ENCODE results near the gene RNF213. TPM values are rescaled to one million over a fixed set of nuclear protein-coding genes. Genes with fewer than 3 reads are reported as not detected.

The RNF213 gene
- total RNA-seq, 4 donors from 2014 or later = 83.6 to 205 (median 103) TPM

DNA sequence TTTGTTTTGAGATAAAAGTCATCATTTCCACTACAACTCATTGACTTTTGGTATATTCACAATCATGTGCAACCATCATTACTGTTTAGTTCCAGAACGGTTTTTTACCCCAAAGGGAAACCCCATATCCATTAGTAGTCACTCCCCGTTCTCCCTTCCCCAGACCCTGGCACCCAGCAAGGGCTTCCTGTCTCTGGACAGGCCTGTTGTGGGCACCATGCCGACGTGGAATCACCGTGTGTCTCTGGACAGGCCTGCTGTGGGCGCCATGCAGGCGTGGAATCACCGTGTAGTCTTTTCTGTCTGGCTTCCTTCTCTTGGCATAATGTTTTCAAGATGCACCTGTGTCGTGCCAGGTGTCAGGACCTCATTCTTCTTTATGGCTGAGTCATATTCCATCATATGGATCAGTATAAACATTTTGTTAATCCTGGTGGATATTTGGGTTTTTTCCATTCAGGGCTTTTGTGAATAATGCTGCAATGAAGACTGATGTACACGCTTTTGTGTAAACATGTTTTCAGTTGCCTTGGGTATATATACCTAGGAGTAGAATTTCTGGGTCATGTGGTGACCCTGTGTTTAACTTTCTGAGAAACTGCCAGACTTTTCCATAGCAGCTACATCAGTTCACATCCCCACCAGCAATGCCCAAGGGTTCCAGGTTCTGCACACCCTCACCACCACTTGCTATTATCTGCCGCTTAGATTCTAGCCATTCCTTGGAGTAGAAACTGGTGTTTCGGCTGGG lies 173.4 kb downstream of the RNF213 start:
- TF ChIP-seq, protein P1, sequence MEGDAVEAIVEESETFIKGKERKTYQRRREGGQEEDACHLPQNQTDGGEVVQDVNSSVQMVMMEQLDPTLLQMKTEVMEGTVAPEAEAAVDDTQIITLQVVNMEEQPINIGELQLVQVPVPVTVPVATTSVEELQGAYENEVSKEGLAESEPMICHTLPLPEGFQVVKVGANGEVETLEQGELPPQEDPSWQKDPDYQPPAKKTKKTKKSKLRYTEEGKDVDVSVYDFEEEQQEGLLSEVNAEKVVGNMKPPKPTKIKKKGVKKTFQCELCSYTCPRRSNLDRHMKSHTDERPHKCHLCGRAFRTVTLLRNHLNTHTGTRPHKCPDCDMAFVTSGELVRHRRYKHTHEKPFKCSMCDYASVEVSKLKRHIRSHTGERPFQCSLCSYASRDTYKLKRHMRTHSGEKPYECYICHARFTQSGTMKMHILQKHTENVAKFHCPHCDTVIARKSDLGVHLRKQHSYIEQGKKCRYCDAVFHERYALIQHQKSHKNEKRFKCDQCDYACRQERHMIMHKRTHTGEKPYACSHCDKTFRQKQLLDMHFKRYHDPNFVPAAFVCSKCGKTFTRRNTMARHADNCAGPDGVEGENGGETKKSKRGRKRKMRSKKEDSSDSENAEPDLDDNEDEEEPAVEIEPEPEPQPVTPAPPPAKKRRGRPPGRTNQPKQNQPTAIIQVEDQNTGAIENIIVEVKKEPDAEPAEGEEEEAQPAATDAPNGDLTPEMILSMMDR (IDR thresholded peaks at IDR 0.05) = no peak
- ATAC-seq (ENCODE audit: low FRiP score) = no peak

DNA sequence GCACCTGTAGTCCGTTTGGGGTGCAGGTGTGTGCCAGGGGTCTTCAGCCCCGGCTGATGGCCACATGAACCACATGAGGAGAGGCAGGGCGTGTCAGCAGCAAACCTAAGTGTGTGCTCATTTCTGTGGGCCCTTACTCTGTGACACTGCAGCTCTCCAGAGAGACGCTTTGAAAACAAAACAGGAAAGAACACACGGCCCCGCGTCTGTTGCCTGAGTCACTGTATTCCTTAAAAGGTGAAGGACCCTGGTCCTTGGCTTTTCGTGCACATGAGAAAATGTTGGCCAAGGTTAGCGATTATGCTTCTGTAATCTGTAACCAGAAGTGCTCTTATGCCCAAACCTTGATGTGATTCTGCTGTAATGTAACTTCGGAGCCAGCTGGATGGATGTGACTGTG lies 176.9 kb downstream of the RNF213 start:
- ATAC-seq (ENCODE audit: low FRiP score) = no peak
- DNase-seq (ENCODE audit: low spot score) = no peak
- TF ChIP-seq, protein P1 (IDR thresholded peaks at IDR 0.05) = no peak

More for the DNA sequence above, 173.4 kb downstream of the RNF213 start:
- DNase-seq (ENCODE audit: low spot score) = no peak

DNA sequence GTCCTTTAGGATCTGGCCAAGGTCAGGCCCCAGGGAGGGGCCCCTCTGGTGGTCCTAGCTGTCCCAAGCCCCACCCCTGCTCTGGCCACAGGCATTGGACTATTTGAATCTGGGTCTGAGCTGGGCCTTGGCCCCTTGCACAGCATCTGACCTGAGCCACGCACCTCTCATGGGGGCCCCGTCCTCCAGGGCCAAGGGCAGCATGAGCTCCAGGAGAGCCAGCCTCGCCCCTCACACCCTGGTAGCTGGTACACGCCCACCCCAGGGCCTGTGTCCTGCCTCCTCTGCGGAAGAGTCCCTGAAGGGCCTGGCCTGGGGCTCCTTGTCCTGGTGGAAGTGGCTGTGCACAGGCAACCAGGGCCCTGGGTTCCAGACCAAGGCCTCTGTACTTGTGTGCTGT lies 178.2 kb downstream of the RNF213 start:
- TF ChIP-seq, protein P1 (IDR thresholded peaks at IDR 0.05) = no peak
- DNase-seq (ENCODE audit: low spot score) (no peak), ATAC-seq (ENCODE audit: low FRiP score) (peak; percentile 10)

DNA sequence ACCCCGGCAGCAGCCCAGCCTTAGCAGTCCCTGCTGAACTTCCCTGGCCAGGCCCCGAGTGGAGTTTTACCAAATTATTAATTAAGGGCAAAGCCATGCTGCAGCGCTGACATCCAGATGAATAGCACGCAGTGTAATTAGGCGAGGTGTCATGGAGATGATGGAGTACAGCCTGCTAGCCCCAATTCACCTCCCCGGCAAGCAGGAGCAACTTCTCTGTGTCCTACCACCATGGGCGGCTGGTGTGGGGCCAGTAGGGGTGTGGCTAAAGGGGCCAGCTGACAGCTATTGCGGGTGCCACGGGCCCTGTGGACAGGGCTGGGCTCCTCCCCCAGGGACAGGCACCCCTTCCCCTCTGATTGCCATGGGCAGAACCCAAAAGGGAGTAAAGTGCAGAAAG lies 178.8 kb downstream of the RNF213 start:
- TF ChIP-seq, protein P1 (IDR thresholded peaks at IDR 0.05) = no peak
- DNase-seq (ENCODE audit: low spot score) = no peak
- ATAC-seq (ENCODE audit: low FRiP score) = no peak

DNA sequence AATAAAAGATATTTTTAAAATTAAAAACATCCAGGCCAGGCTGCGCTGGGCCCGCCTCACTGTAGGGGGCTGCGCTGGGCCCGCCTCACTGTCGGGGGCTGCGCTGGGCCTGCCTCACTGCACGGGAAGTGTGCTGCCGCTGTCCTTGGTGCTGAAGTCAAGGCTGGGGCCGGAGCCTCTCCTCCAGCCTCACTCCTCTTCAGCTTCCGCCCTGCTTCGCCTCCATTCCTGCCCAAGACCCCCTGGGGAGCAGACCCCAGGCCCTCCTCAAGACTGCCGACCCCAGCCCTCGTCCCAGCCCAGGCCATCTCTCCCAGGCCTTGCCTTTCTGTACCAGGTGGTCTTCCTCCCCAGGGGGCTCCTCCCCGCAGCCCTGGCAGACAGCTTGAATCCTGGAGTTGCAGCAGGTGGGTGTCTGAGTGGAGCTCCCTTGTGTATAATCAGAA lies 180.5 kb downstream of the RNF213 start:
- TF ChIP-seq, protein P1 (IDR thresholded peaks at IDR 0.05) = no peak
- no peak for ATAC-seq (ENCODE audit: low FRiP score)
- no peak for DNase-seq (ENCODE audit: low spot score)

DNA sequence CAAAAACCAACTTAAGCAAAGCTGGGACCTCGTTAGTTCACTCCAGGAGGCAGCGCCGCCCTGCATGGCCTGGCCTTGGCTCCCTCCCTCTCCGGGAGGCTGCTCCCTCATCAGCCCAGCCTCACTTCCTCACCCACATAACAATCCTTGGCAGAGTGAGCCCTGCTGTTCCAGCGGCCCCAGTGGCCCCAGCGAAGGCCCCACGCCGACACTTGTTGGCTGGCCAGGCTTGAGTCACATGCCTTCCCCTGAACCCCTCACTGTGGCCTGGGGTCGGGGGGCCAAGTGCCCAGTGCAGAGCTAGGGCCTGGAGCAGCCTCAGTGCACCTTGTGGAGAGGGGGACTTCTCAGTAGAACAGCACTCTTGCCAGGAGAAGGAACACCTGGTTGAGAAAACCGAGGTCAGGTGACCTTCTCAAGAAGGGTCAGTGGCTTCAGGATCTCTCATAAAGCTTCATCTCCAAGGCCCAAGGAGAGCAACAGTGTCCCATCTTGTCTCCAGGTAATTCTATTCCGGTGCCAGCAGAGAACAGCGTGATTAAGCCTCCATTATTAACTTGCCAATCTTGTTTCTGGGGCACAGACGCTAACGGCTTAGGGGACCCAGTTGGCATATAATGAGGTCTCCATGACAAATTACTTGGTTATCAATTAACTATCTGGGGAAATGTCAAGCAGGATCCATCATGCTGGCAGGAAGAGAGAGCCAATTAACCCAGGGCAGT lies 181.1 kb downstream of the RNF213 start:
- TF ChIP-seq, protein P1 (IDR thresholded peaks at IDR 0.05) = no peak
- ATAC-seq (ENCODE audit: low FRiP score) (no peak), DNase-seq (ENCODE audit: low spot score) (no peak)

DNA sequence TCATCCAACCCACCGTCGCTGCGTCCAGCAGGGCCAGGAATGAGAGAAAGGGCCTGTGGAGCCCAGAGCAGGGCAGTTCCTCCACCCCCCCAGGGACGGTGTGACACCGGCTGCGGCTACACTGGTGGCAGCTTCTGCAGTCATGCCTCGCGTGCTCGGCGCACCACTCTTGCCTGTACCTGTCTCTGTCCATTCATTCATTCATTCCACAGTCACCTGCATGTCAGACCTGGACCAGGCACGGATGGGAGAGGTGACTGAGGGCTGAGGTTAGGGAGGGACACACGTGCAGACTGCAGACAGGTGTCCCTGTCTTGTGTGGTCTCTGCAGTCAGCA lies 181.6 kb downstream of the RNF213 start:
- no peak for ATAC-seq (ENCODE audit: low FRiP score)
- DNase-seq (ENCODE audit: low spot score) = no peak
- TF ChIP-seq, protein P1 (IDR thresholded peaks at IDR 0.05) = no peak

Measured in omental fat pad (tissue), 4 donors.